Fibroblast of pulmonary artery (primary cell): Measurements from ENCODE around the gene CH25H.
A peak's percentile ranks its signal among the peaks of the same experiment; 100 is the strongest.

Experiments used
- DNase-seq: peaks from one replicate; pipeline ENCODE4 v3.0.0-alpha.2; 2010; ENCODE audit warnings: low read depth
- H3K4me3 ChIP-seq: replicated peaks from 2 replicates; pipeline ENCODE4 v1.5.1; 2011; ENCODE audit warnings: low read depth, mild to moderate bottlenecking, control low read depth, low read length, moderate library complexity
- CTCF ChIP-seq: IDR thresholded peaks from 2 replicates; pipeline ENCODE4 v1.5.1; 2011; ENCODE audit warnings: mild to moderate bottlenecking, control low read depth, low read length, inconsistent platforms; ENCODE audit errors: missing control alignments

Gene CH25H

GRCh38 chr10:89165923-89166322, 41.2 kb downstream of the CH25H start:
- peak; percentile 20 for DNase-seq
- H3K4me3 ChIP-seq = no peak overlapping the region
- no peak for TF ChIP-seq CTCF

GRCh38 chr10:89164920-89165319, 42.2 kb downstream of the CH25H start:
- no peak for TF ChIP-seq CTCF
- no peak for DNase-seq
- no peak overlapping the region for H3K4me3 ChIP-seq

GRCh38 chr10:89164080-89164479, 43.0 kb downstream of the CH25H start:
- DNase-seq = no peak
- H3K4me3 ChIP-seq = no peak overlapping the region

GRCh38 chr10:89163265-89163995, 43.7 kb downstream of the CH25H start:
- TF ChIP-seq CTCF = no peak
- DNase-seq = peak; percentile 35
- H3K4me3 ChIP-seq = no peak overlapping the region

More at GRCh38 chr10:89164080-89164479, 43.0 kb downstream of the CH25H start:
- TF ChIP-seq CTCF = no peak

GRCh38 chr10:89162596-89162995, 44.5 kb downstream of the CH25H start:
- no peak overlapping the region for H3K4me3 ChIP-seq
- DNase-seq = no peak
- no peak for TF ChIP-seq CTCF

GRCh38 chr10:89160339-89160738, 46.8 kb downstream of the CH25H start:
- DNase-seq = no peak
- TF ChIP-seq CTCF = no peak
- H3K4me3 ChIP-seq = no peak overlapping the region

GRCh38 chr10:89159761-89160160, 47.4 kb downstream of the CH25H start:
- H3K4me3 ChIP-seq = no peak overlapping the region
- DNase-seq = no peak
- no peak for TF ChIP-seq CTCF
